Colonic mucosa (tissue), 4 donors: ENCODE measurements around the gene LRRC37A2. TPM values are rescaled to one million over a fixed set of nuclear protein-coding genes. Genes with fewer than 3 reads are reported as not detected.
"Not testable (repeated sequence)": the region's sequence is repeated elsewhere in the genome, so short reads cannot be mapped to it uniquely, and the experiment has no call there.

Source experiments
- DNase-seq: peaks from one replicate; pipeline ENCODE4 v3.0.0-alpha.2; 2020
- H3K27ac ChIP-seq: fragments of 200-600 bp; one replicate; pipeline ENCODE4 v1.8.0; 2021
- H3K27me3 ChIP-seq: fragments of 200-600 bp; one replicate; pipeline ENCODE4 v1.8.0; 2021
- H3K36me3 ChIP-seq: fragments of 200-600 bp; one replicate; pipeline ENCODE4 v1.8.0; 2021
- H3K4me1 ChIP-seq: fragments of 200-600 bp; one replicate; pipeline ENCODE4 v1.8.0; 2021; ENCODE audit warnings: mild to moderate bottlenecking
- H3K4me3 ChIP-seq: fragments of 200-600 bp; one replicate; pipeline ENCODE4 v1.8.0; 2021
- H3K9ac ChIP-seq, 2 donors: one replicate each; pipeline ENCODE4 v1.7.0; 2013; ENCODE audit warnings: control low read depth in 2 of 2, low read depth in 2 of 2, low read length in 2 of 2
- H3K9me3 ChIP-seq: fragments of 200-600 bp; one replicate; pipeline ENCODE4 v1.8.0; 2021
- intact Hi-C: fragments of 100-400 bp; cut with DNase I; formaldehyde crosslinking; loops from one replicate; pipeline ENCODE4 v1.14.1; 2022
- total RNA-seq, 2 donors: library from RNA; stranded (reverse); fragmentation: NEBNext Ultra II Directional in 1 of 2; extraction: Animal tissue kit (Norgen Biotek cat#: 25700) in 1 of 2; gene quantifications; one replicate each; pipeline ENCODE4 v1.2.1, GENCODE V29; 2021
- donor health status: healthy.
- donor health status: DM: no; HTN: no; CAD: no.
- donor health status: DM: no; HTN: no; CAD: no.

The LRRC37A2 gene
- total RNA-seq, 2 donors from 2014 or later, result 5.0 to 7.7 TPM

DNA sequence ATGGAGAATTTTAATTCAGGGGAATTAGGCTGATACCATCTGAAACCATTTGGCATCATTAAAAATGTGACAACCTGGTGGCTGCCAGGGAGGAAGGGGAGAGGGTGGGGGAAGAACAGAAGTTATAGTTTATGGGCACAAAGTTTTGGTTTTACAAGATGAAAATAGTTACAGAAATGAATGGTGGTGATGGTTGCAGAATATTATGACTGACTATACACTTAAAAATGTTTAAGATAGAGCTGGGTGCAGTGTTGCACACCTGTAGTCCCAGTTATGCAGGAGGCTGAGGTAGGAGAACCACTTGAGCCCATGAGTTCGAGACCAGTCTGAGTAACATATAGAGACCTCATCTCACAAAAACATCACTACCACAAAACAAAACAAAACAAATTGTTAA, 54.7 kb downstream of the LRRC37A2 start:
- DNase-seq, intact Hi-C loops, H3K27ac ChIP-seq, H3K4me3 ChIP-seq, H3K27me3 ChIP-seq, H3K9me3 ChIP-seq, H3K9ac ChIP-seq, H3K4me1 ChIP-seq, H3K36me3 ChIP-seq: not testable (repeated sequence)

DNA sequence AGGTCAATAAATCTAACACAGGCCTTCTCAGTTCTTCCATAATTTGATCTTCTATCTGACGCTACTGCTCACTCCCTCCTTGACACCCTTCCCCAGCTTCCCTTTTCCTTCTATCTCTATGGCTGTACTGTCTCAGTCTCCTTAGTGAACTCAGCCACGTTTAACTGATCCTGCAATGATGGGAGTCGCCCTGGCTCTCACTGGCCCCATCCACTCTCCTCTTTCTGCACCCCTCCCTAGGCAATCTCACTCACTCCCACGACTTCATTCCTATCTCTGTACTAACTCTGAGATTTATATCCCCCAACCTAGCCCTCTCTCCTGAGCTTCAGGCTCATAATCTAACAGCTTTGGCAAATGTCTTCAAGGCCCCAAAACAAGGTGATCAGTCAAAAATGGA, 59.5 kb downstream of the LRRC37A2 start:
- H3K27me3 ChIP-seq, intact Hi-C loops, DNase-seq: not testable (repeated sequence)

DNA sequence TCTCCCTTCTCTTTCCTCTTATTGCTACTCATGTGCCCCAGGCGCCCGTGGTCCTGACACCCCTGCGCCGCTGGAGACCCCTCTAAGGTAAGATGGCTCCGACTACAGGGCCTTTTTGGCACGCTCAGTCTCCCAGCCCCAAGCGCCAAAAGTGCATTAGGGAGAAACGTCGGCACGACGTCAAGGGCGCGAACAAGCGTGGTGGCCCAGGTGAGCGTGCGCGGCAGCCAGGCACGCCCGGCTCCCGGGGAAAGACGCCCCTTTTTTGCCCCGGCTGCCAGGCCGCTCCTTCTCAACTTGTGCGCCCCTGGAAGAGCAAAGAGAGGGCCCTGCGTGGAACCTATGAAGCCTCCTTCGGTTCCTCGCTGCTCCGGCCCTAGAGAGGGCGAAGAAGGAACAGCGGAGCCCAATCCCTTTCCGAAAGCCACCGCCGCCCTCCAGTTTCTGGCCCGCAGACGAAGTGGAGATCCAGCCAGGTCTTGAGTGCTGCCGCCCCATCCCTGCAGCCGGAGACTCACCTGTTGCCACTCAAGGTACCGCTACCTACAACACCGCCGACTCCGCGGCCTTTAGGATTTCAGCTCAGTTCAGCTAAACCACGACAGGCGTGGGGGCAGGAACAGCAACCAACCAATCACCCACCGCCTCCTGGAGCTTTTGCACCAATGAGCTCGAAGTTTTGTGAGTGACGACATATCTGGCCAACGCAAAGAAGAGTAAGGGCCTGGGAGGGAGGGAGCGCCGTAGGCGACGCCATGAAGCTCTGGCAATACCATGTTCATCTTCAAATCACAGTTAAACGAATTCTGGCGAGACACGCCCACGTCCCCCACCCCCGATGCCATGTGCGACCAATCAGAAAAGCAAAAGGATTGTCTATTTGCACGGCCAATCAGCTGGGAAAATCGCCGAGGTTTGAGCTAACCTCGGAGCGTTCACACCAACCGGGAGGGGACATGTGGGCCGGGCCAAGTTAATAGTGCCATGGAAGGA, 67.1 kb downstream of the LRRC37A2 start, which contains the start of gene ARL17A:
ARL17A (minus strand) TSS at position 609 of the 993 bp plus-strand sequence. CDS start 3,369 bp downstream, outside the sequence.
- DNase-seq, result peak; percentile 86
- H3K4me3 ChIP-seq, result not testable (repeated sequence)

More for the DNA sequence above, 59.5 kb downstream of the LRRC37A2 start:
- H3K36me3 ChIP-seq, H3K9ac ChIP-seq, H3K27ac ChIP-seq, H3K9me3 ChIP-seq, H3K4me1 ChIP-seq, H3K4me3 ChIP-seq: not testable (repeated sequence)

DNA sequence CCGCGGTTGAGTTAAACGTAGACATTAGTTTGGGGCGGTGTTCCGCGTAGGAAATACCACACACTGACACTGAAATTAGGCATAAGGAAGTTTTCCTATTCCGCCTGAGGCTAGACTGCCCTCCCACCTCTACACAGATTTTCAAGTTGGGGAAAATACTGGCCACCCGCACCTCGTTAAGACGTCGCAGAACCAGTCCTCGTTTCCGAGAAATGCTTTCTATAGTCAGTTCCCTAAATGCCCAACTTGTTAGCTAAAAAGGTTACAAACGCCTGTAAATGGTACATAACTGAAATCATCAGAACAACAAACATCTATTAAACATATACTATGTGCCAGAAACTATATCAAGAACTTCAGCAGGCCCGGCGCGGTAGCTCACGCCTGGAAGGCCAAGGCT, 67.8 kb downstream of the LRRC37A2 start:
- intact Hi-C loops, H3K27me3 ChIP-seq, H3K9ac ChIP-seq, H3K4me3 ChIP-seq, H3K4me1 ChIP-seq, H3K36me3 ChIP-seq, H3K27ac ChIP-seq, H3K9me3 ChIP-seq, DNase-seq: not testable (repeated sequence)

More for the DNA sequence above, 67.1 kb downstream of the LRRC37A2 start, which contains the start of gene ARL17A:
- H3K9me3 ChIP-seq, H3K27ac ChIP-seq, H3K27me3 ChIP-seq, H3K36me3 ChIP-seq, H3K9ac ChIP-seq, intact Hi-C loops, H3K4me1 ChIP-seq: not testable (repeated sequence)

DNA sequence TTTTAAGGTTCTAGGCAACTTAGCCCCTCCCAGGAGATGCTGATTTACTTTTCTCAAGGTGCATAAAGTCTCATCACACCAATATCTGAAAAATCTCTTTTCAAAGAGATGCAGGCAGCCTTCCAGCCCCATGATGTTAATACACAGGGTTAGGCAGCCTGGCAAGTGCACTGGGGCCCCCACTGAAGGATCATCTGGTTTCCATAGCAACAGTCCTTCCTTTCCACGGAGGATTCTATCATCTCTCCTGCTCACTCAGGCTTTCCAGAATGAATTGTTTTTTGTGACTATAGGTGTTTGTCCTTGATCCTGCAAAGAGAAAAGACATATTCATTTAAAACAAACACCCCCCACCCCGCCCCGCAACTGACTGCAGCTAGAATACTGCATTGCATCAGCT, 73.2 kb downstream of the LRRC37A2 start:
- intact Hi-C loops, DNase-seq: not testable (repeated sequence)

DNA sequence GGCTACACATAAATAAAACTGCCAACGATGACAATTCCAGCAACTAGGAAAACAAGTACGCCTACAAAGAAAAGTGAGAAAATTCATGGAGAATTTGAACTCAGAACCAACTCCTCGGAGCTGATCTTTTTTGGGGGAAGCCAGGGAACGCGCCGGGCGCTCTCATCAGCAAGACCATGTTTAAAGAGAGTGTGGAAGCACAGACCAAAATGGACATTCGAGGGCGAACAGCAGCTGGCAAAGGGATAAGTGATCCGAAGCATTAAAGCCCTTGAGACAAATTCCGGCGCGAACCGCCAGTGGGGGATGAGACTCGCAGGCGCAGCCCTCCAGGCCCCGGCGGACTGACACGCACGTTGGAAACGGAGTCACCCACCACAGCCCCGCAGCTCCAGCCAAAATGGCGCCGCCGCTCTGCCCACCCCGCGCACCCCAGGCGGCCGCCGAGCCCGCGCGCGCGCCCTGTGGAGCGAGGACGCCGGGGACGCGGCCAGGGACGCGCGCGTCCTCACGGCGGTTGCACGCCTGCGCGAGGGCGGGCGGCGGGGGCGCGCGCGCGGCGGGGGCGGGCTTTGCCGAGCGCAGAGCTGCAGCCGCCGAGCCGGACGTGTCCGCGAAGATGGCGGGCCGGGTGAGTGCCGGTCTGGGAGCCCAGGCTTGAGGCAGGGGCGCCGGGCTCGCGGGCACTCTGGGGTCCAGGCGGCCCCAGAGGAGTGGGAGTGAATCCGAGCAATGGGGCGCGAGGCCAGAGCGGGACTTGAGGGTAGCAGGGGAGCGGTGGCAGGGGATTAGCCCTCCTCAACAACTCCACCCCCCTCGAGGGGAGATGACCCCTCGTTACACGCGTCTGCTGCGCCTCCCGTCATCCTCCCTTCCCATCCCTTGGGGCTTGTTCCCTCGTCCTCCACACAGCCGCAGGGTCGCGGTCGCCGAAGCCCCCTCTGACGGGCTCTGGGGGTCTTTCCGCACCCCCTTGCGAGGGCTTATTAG, 78.2 kb downstream of the LRRC37A2 start, which contains the start of gene NSF:
NSF (plus strand) TSS at position 513 of the 990 bp plus-strand sequence; CDS start at position 620, 107 bp downstream.
- H3K27me3 ChIP-seq, H3K9ac ChIP-seq, H3K27ac ChIP-seq, H3K36me3 ChIP-seq, intact Hi-C loops, H3K4me3 ChIP-seq, DNase-seq, H3K9me3 ChIP-seq, H3K4me1 ChIP-seq: not testable (repeated sequence)

More for the DNA sequence above, 73.2 kb downstream of the LRRC37A2 start:
- H3K27ac ChIP-seq, H3K27me3 ChIP-seq, H3K36me3 ChIP-seq, H3K9me3 ChIP-seq, H3K4me1 ChIP-seq, H3K4me3 ChIP-seq, H3K9ac ChIP-seq: not testable (repeated sequence)

DNA sequence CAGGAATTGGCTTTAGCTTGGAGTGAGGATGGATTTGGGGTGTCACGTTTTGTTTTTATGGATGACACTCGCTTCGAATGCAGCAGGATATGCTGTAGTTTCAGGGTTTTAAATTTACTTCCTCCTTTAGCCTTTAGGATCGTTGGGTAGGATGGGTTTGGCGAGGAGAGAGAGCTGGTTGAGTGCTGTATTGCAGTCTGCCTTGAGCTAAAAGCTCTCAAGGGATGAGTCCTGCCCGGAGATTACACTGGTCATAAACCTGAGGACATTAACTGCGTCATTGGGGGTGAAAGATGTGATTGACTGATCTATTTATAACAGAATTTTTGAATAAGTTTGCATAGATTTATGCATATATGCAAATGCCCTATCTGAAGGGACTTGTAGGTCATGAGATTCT, 79.1 kb downstream of the LRRC37A2 start:
- H3K4me1 ChIP-seq, H3K9me3 ChIP-seq, DNase-seq, intact Hi-C loops, H3K36me3 ChIP-seq, H3K4me3 ChIP-seq, H3K27me3 ChIP-seq, H3K9ac ChIP-seq, H3K27ac ChIP-seq: not testable (repeated sequence)

DNA sequence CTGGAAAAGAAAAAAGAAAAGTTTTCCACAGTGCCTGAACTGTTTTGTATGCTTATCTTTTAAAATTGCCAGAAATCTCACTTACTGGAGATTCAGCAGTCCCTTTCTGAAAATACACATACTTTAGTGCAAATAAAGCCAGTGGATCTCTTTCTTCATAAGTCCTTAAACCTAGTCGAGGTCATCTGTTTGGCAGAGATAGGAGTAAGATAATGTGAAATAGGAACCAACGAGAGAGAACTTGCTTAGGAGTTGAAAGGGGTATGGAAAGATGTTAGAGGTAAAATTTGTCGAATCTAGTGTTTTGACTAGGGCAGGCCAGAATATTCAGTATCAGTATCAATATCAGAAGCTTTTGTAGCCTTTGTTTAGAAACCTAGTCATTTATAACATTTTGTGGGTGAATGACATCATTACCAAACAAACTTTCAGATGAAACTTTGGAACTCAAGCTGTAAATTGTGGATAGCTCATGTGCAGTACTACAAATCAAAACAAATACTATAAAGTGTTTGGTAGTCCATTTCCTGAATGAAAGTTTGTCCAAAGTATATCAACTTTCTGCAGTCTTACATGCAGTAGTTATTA, 86.2 kb downstream of the LRRC37A2 start:
- DNase-seq, H3K4me1 ChIP-seq, H3K9ac ChIP-seq, H3K27ac ChIP-seq, H3K36me3 ChIP-seq, H3K4me3 ChIP-seq, intact Hi-C loops, H3K9me3 ChIP-seq, H3K27me3 ChIP-seq: not testable (repeated sequence)

DNA sequence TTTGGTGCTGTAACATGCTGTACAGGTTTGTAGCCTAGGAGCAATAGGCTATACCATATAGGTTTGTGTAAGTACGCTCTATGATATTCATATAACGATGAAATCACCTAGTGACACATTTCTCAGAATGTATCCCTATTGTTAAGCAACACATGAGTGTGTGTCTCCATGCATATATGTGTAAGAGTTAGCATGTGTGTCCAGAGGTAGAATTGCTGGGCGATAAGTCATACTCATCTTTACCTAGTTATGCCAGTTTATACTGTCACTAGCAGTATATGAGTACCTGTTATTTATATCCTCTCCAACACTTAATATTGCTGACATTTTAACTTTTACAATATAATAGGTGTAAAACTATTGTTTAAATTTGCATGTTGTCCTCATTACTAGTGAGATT, 88.5 kb downstream of the LRRC37A2 start:
- H3K4me3 ChIP-seq, intact Hi-C loops, H3K9me3 ChIP-seq: not testable (repeated sequence)

DNA sequence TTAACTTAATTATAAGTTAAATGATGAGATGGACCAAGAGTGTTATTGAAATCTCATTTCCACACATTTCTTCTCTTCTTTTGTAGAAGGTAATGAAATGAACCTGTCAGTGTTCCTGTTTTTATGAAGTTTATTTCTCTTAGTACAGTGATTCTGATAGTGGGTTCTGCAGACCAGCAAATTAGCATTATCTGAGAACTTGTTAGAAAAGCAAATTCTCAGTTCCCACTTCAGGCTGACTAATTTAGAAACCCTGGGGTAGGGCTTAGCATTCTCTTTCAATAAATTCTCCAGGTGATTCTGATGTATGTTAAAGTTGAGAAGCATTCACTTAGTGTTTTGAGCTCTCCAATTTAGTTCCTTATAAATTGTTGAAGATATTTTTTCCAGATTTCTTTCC, 90.9 kb downstream of the LRRC37A2 start:
- intact Hi-C loops, H3K27ac ChIP-seq, DNase-seq, H3K9ac ChIP-seq, H3K36me3 ChIP-seq, H3K27me3 ChIP-seq, H3K4me3 ChIP-seq, H3K4me1 ChIP-seq, H3K9me3 ChIP-seq: not testable (repeated sequence)

More for the DNA sequence above, 88.5 kb downstream of the LRRC37A2 start:
- not testable (repeated sequence) for H3K27ac ChIP-seq, H3K27me3 ChIP-seq, H3K36me3 ChIP-seq, DNase-seq, H3K9ac ChIP-seq, H3K4me1 ChIP-seq
